Non-pigmented ciliary epithelial cell (primary cell): ENCODE measurements around the gene SLAMF7.
"Not testable (repeated sequence)": the region's sequence is repeated elsewhere in the genome, so short reads cannot be mapped to it uniquely, and the experiment has no call there.

Experiments used
- DNase-seq: peaks from one replicate; pipeline ENCODE4 v3.0.0-alpha.2; 2010; ENCODE audit warnings: low read depth

Gene SLAMF7

DNA sequence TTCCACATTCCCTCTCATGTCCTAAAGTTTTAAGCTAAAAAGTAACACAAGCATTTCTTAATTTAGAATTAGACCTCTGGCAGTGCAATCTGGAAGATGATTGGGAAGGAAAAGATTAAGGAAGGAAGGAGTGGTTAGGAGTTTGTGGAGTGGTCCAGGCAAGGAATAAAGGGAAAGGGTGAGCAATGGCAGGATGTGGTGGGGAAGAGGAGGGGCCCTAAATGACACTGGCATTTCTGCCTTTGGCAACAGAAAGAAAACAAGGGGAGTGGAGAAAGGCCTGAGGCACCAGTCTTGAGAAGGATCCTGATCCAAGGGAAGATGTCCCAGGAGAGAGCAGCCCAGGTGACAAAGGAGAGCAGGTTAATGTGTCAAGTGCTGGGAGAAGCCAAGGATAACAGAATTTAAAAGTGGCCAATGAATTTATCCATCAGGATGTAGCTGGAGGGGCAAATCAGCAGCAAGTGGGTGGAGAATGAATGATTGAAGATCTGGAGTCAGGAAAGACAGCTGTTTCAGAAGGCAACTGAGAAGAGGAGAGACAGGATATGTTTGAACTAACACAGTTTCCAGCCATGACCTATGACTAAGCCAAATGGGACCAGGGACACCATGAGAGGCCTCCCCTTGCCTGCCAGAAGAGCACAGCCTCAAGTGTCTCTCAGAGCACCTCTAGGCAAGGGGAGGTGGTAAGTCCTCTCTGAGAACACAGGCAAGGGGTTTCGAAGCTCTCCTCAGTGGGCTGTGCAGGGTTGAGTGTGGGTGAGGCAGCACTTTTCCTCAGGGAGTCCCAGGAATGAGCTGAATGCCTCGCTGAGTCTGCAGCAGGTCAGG lies 36.1 kb downstream of the SLAMF7 start:
- no peak for DNase-seq

DNA sequence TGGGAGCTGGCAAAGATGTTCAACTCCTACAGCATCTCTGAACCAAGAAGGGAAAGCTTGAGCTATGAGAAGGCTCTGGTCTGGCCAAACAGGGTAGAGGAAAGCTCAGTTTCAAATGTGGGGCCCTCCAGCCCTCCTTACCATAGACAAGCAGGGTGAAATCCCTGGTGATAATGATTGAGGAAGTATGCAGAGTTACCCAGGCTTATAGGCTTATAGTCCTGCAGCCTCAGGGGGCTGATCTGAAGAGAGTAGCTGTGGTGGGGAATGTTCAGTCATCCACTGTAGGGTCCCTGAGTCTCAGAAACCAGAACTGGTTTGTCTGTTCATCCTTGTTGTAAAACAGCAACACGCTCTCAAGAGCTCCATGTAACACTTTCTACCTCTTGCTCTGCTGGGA lies 37.1 kb downstream of the SLAMF7 start:
- DNase-seq = no peak

DNA sequence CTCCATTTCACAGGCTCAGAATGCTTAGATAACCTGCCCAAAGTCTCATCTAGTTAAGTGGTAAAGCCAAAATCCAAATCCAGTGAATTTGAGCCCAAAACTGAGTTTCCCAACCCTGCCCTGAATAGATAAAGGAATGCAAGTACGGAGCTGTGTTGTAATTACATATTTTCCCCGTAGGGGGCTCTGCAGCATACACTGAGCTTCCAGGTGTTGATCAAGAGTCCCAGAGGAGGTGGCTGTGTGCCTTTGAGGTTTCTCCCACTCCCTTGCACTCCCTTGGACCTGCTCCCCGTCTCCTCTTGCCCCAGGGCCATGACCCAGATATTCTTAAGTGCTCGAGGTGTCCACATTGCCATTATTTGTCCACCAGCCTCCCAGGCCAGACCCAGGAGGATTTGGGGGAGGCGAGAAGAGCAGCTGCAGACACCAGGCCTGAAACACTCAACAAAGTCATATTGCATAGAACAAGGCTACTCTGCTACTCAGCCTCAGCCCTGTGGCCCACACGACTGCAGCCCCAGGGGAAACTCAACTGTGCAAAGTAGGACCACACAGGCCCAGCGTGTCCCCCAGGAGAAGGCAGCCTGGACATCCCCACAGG lies 38.5 kb downstream of the SLAMF7 start:
- no peak for DNase-seq

DNA sequence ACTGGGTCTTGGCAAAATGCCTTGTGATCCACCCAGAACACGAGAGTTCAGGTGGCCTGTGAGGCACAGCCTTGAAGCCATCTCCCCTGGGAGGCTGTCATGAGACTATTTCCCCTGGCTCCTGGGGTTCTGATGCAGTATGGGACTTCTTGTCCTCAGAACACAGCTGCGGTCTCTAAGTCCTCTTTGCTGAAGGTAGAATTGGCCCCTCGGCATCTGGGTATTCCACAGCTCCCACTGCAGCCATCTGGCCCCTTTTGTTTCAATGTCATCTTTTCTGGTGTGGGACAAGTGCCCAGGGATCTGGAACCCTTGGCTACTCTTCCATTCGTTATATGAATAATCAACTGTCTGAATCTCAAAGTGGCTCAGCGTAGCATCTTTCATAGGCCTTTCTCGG lies 39.9 kb downstream of the SLAMF7 start:
- DNase-seq = no peak

DNA sequence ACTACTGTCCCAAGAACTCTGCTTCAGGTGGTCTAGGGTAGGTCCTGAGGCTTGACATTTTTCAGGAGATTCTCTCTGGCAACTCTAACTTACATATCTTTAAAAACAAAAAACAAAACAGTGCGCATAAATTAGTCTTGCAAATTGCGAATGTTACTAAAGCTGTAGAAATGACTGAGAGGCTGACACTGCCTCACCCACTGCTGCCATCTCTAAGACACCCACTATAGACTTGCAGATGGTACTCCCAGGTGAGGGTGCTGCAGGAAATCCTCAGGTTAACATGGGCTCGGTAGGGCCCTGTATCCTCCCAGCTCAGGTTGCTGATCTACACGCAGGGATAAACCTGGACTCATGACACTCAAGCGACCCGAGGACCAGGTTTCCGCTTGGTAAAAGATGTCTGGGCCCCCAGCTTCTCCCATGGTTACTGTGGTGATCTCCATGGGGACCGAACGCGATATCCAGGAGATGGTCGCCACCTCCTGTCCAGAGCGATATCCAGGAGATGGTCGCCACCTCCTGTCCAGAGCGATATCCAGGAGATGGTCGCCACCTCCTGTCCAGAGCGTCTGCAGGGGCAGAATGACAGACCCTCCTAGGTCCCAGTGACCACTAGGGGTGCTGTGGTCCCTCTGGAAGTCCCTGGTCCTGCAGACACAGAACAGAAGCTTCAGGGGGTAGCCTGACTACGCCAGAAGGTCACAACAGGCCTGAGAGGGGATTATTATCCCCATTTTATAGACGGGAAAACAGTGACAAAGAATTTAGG lies 40.8 kb downstream of the SLAMF7 start:
- DNase-seq = no peak

DNA sequence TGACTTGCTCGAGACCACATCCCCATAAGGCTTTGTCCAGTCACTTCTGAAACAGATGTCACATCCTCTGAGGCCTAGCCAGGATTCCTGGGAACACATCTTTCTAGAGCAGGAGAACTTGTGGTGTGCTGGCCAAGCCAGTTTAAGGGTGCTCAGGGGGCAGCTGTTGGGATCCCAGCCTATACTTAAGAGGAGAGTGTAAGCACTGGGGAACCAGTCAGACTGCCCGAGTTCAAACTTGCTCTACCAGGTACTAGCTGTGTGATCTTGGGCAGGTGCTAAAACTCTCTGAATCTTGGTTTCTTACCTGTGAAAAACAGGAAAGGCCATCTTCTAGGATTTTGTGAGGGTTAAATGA lies 41.3 kb downstream of the SLAMF7 start:
- no peak for DNase-seq

DNA sequence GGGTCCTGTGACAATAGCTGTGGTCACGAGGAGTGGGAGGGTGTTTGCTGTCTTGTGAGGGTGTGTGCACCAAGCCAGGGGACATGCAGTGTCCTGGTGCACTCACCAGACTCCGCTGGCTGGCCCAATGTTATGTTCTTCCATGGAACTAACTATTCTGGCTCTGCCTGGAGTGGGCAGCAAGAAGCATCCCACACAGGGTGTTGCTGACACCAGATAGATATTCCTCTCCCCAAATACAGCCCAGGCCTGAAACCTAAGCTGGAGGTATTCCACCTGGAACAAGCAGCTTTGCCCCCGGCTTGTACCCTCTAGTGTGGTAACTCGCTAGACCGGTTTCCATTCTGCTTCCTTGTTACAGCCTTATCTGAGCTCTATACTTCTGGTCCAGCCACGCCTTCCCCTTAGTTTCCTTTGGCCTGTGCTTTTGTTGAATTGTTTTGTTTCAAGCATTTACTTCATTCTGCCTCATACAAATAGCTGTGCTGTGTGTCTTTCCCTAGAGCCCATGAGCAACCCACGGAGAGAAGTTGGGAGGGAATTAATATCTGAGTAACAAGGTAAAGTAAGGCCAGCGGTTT lies 42.2 kb downstream of the SLAMF7 start:
- no peak for DNase-seq

DNA sequence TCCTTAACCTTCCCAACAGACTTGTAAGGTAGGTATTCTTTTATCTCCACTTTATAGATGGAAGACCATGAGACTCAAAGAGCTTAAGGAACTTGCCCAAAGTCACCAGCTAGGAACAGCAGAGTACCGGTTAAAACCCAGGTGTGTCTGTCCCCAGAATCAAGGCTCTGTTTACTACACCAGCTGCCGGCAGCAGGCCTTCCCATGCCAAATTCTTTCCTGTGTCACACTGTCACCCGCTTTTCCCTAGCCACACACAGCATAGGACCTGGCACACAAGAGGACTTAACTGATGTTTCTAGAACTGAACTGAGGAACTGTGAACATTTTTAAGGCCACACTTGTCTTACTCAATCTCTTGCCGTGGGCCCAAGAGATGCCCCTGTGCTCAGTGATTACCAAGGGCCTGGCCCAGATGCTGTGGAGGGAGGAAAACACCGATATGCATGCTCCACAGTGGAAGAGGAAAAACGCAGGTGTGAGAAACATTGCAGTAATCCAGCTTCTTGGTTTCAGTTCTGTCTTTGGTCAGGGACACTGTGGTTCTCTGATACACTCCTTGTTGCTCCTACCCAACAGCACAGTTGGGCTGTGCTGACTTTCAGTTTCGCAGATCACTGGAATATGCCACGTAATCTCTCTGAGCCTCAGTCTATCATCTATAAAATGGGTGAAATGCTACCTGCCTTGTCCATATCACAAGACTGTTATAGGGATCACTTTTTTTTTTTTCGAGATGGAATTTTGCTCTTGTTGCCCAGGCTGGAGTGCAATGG lies 43.1 kb downstream of the SLAMF7 start:
- DNase-seq = no peak

DNA sequence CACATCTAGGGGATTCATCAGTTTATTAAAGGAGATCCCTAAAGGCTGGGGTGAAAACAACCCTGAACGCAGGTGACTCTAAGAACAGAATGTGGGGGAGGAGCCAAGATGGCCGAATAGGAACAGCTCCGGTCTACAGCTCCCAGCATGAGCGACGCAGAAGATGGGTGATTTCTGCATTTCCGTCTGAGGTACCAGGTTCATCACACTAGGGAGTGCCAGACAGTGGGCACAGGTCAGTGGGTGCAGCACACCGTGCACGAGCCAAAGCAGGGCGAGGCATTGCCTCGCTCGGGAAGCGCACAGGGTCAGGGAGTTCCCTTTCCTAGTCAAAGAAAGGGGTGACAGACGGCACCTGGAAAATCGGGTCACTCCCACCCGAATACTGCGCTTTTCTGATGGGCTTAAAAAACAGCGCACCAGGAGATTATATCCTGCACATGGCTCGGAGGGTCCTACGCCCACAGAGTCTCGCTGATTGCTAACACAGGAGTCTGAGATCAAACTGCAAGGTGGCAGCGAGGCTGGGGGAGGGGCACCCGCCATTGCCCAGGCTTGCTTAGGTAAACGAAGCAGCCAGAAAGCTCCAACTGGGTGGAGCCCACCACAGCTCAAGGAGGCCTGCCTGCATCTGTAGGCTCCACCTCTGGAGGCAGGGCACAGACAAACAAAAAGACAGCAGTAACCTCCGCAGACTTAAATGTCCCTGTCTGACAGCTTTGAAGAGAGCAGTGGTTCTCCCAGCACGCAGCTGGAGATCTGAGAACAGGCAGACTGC lies 44.1 kb downstream of the SLAMF7 start:
- not testable (repeated sequence) for DNase-seq

DNA sequence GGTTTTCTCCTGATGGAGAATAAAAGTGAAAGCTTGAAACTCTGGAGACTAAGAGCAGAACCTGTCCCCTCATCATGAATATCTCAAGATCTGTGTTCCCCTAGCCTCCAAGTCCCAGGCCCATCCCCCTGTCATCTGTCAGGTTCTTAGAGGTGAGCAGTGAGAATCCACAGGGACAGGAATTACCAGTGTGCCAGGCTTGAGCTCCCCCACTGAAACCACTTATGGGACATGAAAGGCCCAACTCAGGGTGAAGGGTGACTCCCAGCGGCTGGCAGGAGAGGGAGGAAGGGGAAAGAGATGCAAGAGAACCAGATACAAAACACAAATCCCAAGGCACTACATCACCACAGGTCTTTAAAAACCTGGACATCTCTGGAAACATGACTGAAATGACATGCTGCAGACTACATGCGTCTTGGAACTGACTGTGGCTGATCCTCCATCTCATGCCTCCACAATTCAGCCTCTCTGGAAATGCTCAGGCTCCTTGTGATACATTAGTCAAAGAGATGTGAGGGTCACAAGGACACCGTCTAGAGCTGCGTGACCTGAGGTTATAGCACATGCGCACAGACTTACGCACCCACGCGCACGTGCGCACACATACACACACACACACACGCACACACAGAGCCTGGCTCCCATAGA lies 50.1 kb downstream of the SLAMF7 start:
- DNase-seq = no peak

DNA sequence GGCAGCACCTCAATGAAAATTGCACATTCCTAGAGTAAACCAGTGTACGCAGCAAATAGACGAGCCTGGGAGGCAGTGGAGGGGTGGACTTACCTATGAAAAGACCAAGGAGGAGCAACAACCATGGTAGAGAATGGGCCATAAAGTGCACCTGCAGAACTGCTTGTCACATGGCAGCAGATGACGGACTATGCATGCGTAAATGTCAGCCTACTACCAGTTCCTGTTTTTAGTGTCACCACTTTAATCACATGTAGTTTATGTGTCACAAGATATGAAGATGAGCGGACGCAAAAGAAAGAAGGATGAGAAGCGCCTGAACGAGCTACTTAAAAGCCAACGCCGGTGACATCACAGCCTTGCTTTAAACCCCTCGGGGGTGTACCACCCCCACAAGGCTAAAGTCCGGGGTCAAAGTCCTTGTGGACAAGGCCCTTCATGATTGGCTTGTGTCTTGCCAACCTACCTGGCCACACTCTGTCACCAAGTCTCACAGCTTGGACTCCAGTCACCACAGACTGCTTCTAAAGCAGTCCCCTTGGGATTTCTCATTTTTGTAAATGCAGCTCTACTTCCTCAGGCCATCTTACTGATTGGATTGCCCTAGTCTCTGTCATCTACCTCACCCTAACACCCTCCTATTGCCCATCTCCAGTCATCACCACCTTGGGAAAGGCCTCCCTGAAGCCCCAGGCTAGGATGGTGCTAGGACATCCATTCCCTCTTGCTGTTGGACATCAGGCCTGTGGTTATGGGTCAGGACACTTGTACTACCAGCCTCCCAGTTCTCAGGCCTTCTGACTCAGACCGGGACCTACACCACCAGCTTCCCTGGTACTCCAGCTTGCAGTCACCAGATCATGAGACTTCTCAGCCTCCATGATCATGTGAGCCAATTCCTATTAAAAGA lies 50.9 kb downstream of the SLAMF7 start:
- no peak for DNase-seq

DNA sequence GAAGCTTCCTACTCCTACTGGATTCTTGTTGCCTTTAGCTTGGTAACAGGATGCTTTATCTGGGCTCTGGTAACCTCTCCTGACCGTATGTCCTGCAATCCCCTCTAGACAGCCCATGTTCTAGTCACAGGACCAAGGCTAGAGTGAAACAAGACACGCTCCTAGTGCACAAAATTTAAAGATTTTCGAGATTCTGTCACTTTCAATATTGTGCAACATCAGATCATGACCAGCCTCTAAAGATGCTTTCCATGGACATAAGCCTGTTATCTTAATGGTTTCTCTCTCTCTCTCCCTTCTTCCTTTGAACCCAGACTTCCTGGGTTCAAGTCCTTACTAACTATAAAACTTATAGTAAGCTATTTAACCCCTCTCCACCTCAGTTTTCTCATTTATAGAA lies 55.3 kb downstream of the SLAMF7 start:
- no peak for DNase-seq

DNA sequence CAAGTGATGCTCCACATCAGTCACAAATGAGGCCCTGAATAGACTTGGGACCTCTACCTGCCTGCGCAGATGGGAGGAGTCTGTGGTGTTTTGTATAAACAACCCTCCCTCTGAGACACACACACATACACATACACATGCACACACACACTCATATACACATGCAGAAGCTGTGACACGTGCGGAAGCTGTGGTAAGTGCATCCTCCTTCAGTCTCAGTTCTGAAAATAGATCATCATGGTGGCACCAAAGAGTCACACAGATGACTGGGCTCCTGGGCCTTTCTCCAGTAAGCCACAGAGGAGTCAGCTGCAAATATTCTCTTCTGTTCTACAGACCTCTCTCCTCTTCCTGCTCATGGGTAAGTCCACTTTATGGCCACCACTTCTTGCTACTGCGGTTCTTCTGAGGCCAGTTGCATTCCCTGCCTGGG lies 56.9 kb downstream of the SLAMF7 start, which contains the start of gene LY9:
TSS of gene LY9 (plus strand) at position 224 of the 433 bp plus-strand sequence. CDS start at position 238, 14 bp downstream.
- no peak for DNase-seq

DNA sequence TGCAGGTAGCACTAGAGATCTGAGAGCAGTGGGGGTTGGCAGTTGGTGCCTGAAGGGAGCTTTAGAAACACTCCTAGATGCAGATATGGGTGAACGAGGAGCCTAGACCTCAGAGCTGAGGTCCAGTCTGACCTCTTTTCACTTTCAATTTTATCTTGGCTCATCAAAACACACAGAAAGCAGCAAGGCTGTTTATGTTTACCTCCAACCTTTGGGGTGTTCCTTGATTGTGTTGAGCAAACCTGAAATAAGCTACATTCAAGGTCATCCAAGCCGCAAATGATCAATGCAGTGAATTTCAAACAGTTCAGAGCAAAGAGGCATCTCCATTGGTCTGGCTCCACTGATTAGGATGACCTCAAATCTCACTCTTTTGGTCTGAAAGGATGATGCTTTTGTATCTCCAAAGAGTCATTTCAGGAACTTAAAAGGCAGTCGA lies 58.2 kb downstream of the SLAMF7 start:
- DNase-seq = no peak

DNA sequence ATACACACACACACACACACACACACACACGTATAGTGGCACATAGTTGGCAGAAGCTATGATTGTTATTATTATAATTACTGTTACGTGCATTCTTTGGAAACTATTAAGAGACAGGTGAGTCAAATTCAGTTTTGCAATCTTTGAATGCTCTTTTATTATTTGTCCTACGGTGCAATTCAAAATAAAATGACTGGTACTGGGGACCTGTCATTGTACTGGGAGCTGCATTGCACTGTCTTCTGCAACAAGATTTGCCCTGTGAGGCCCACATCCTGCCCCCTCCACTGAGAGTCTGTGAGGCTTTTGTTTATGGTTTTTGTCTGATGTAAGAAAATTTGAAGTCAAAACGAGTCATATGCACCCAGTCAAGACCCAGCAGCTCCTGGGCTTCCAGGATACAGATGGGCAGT lies 58.8 kb downstream of the SLAMF7 start:
- no peak for DNase-seq

DNA sequence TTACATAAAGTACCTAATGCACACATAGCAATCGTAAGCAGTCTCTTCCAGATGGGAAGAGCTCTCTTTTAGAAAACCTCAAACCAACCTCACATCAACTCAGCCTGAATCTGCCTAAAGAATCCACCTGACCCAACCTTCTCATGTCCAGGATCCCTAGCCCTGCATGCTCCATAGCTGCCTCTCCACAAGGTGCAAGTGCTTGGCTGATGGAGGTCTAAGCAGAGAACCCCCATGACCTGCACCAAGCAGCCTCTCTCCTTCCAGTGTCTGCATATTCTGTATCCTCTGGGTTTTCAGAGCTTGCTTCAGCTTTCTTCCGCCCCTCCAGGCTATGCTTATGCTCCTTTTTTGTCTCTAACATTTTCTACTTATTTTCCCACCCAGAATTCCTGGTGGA lies 59.4 kb downstream of the SLAMF7 start:
- no peak for DNase-seq

DNA sequence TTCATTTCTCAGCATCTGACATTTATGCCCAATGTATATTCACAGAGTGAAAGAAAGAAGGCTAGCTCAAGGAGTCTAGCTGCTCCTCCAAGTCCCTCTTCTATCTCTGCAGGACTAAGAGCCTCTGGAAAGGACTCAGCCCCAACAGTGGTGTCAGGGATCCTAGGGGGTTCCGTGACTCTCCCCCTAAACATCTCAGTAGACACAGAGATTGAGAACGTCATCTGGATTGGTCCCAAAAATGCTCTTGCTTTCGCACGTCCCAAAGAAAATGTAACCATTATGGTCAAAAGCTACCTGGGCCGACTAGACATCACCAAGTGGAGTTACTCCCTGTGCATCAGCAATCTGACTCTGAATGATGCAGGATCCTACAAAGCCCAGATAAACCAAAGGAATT lies 60.6 kb downstream of the SLAMF7 start:
- DNase-seq = no peak

DNA sequence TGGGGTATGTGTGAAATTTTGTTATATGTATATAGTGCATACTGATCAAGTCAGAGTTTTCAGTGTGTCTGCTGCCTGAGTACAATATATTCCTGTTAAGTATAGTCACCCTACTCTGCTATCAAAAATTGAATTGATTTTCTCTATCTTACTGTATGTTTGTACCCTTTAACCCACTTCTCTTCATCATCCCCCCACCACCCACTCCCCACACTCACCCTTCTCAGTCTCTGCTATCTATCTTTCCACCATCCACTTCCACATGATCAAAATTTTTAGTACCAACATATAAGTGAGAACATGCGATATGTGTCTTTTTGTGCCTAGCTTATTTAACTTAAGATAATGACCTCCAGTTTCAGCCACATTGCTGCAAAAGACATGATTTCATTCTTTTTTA lies 61.1 kb downstream of the SLAMF7 start:
- no peak for DNase-seq

DNA sequence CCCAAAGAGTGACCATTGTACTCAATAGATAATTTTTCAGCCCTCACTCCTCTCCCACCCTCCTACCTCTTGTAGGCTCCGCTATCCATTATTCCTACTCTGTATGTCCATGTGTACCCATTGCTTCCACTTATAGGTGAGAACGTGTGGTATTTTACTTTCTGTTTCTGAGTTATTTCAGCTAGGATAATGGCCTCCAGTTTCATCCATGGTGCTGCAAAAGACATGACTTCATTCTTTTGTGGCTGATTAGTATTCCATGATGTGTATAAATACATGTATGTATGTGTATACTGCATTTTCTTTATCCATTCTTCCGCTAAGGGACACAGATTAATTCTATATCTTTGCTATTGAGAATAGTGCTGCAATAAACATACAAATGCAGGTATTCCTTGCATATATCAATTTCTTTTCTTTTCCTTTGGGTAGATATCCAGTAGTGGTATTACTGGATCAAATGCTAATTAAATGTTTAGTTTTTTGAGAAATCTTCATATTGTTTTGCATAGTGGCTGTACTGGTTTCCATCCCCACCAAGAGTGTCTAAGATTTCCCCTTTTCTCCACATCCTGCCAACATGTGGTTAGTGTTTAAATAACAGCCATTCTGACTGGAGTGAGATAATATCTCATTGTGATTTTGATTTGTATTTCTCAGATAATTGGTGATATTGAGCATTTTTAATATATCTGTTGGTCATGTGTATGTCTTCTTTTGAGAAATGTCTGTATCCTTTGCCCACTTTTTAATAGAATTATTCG lies 61.8 kb downstream of the SLAMF7 start:
- DNase-seq = no peak
